Measurements from ENCODE around the gene C5orf34. TPM values are rescaled to one million over a fixed set of nuclear protein-coding genes. Genes with fewer than 3 reads are reported as not detected.
A peak's percentile ranks its signal among the peaks of the same experiment; 100 is the strongest.
"Not testable (repeated sequence)": the region's sequence is repeated elsewhere in the genome, so short reads cannot be mapped to it uniquely, and the experiment has no call there.

The C5orf34 gene
- total RNA-seq, 3 donors from 2014 or later, result 1.8 to 12.9 (median 3.3) TPM

DNA sequence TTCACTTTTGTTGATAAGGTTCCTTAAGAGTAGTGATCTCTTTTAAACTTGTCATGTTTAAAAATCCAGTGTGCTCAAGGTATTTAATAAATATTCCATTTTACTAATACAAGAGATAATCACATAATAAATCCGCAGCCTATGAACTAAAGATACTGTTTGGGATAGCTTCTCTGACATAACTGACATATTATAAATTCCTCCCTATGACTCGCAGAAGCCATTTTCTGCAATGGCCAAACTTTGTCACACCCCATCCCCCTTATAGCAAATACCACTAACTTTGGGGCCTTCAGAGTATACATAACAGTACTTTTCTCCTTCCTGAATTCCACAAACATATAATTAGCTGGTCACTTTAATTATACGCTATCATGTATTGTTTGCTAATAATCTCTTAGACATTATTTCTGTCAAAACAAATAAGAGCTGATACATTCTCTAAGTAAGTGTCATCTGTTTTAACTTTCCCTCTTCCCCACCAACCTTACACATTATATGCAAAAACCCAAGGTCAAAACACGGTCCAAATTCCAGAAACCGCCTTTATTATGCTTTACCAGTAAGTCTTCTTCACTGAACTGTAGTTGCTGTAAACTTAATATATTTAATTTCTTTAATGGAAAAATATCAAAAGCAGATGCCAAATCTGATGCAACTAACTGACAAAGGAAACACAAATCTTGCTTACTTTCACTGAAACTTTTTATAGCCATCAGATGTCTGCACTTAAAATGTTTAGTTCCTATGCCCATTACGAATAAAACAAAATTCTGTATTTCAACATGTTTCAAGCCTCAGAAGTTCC is 32.3 kb downstream of the C5orf34 start:
- Histone ChIP-seq H3K27me3 (no peaks in the 10 kb centered on the region), H3K4me1 (peaks cover 0 to 5% of the 10 kb centered on the region in 2 donors), H3K27ac (peak overlapping the region; percentile 92 to 93), H3K4me3 (peak overlapping the region; percentile 75 to 92 (median 88)), H3K9me3 (no peaks in the 10 kb centered on the region), H3K36me3 (no peaks in the 10 kb centered on the region)
- DNase-seq (ENCODE audit: low spot score in 2 of 2), result no peak
- intact Hi-C loops (cut with DNase I; ENCODE audit: low total_unique reads), result no loop called here
- TF ChIP-seq CTCF (IDR thresholded peaks at IDR 0.05) (no peak), POLR2AphosphoS5 (IDR thresholded peaks at IDR 0.05) (no peak), POLR2A (IDR thresholded peaks at IDR 0.05) (no peak)

- TF ChIP-seq POLR2AphosphoS5 (IDR thresholded peaks at IDR 0.05) (no peak), CTCF (IDR thresholded peaks at IDR 0.05) (peak in 2 of 3 donors; percentile 19 to 34)
These were observed 45.1 kb downstream of the C5orf34 start for GRCh38 chr5:43469671-43470391.

DNA sequence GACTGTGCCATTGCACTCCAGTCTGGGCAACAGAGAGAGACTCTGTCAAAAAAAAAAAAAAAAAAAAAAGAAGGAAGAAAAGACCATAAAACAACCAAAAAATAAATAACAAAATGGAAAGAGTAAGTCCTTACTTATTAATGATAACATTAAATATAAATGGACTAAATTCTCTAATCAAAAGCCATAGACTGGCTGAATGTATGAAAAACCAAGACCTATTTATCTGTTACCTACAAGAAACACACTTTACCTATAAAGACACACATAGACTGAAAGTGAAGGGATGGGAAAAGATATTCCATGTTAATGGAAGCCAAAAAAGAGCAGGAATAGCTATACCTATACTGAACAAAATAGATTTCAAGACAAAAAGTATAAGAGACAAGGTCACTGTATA is 47.8 kb downstream of the C5orf34 start:
- no peaks in the 10 kb centered on the region for H3K4me1 ChIP-seq
- H3K27ac ChIP-seq, result no peak overlapping the region
- no peak for DNase-seq (ENCODE audit: low spot score in 2 of 2)
- no peak for TF ChIP-seq CTCF (IDR thresholded peaks at IDR 0.05)
- TF ChIP-seq POLR2AphosphoS5 (IDR thresholded peaks at IDR 0.05), result no peak
- TF ChIP-seq POLR2A (IDR thresholded peaks at IDR 0.05), result no peak
- H3K4me3 ChIP-seq, result no peak overlapping the region
- H3K9me3 ChIP-seq, result peaks cover 3 to 21% of the 10 kb centered on the region in 2 donors
- H3K36me3 ChIP-seq, result no peaks in the 10 kb centered on the region
- no peaks in the 10 kb centered on the region for H3K27me3 ChIP-seq
- intact Hi-C loops (cut with DNase I; ENCODE audit: low total_unique reads), result no loop called here

More at GRCh38 chr5:43469671-43470391, 45.1 kb downstream of the C5orf34 start:
- no peak for DNase-seq (ENCODE audit: low spot score in 2 of 2)
- Histone ChIP-seq H3K27me3 (no peaks in the 10 kb centered on the region), H3K27ac (no peak overlapping the region), H3K4me1 (no peaks in the 10 kb centered on the region), H3K36me3 (no peaks in the 10 kb centered on the region), H3K4me3 (no peak overlapping the region), H3K9me3 (peaks cover 3 to 21% of the 10 kb centered on the region in 2 donors)
- intact Hi-C loops (cut with DNase I; ENCODE audit: low total_unique reads), result no loop called here

- H3K4me1 ChIP-seq; intact Hi-C loops (cut with DNase I; ENCODE audit: low total_unique reads); DNase-seq (ENCODE audit: low spot score in 2 of 2); H3K4me3 ChIP-seq; H3K27me3 ChIP-seq; H3K36me3 ChIP-seq; H3K27ac ChIP-seq: not testable (repeated sequence)
- peaks cover 9 to 13% of the 10 kb centered on the region in 2 donors for H3K9me3 ChIP-seq
These were observed 49.5 kb downstream of the C5orf34 start for GRCh38 chr5:43465455-43465854.

- H3K36me3 ChIP-seq, result no peaks in the 10 kb centered on the region
- no peaks in the 10 kb centered on the region for H3K27me3 ChIP-seq
- peaks cover 12 to 21% of the 10 kb centered on the region in 2 donors for H3K9me3 ChIP-seq
- no peak for DNase-seq (ENCODE audit: low spot score in 2 of 2)
- TF ChIP-seq POLR2AphosphoS5 (IDR thresholded peaks at IDR 0.05), result no peak
- no peak overlapping the region for H3K4me3 ChIP-seq
- intact Hi-C loops (cut with DNase I; ENCODE audit: low total_unique reads), result no loop called here
- H3K4me1 ChIP-seq, result no peaks in the 10 kb centered on the region
- no peak overlapping the region for H3K27ac ChIP-seq
These were observed 53.9 kb downstream of the C5orf34 start for GRCh38 chr5:43461066-43461465.

DNA sequence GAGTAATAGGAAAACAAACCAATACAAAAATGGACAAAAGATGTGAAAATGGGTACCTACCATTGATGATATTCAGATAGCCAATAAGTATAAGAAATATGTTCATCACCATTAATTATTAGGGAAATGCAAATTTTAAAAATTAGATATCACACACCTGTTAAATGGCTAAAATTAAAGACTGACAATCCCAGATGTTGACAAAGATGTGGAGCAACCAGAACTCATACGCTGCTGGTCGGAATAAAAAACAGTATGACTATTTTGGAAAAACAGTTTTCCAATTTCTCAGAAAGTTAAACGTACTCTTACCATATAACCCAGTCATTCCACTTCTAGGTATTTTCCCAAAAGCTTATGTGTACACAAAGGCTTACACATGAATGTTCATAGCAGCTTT is 58.4 kb downstream of the C5orf34 start:
- Histone ChIP-seq H3K4me3 (no peak overlapping the region), H3K9me3 (peaks cover 12 to 21% of the 10 kb centered on the region in 2 donors), H3K27me3 (no peaks in the 10 kb centered on the region), H3K27ac (no peak overlapping the region), H3K36me3 (no peaks in the 10 kb centered on the region), H3K4me1 (no peaks in the 10 kb centered on the region)
- intact Hi-C loops (cut with DNase I; ENCODE audit: low total_unique reads), result no loop called here
- no peak for DNase-seq (ENCODE audit: low spot score in 2 of 2)
- TF ChIP-seq POLR2A (IDR thresholded peaks at IDR 0.05), result no peak
- no peak for TF ChIP-seq CTCF (IDR thresholded peaks at IDR 0.05)
- no peak for TF ChIP-seq POLR2AphosphoS5 (IDR thresholded peaks at IDR 0.05)

- H3K4me1 ChIP-seq; H3K4me3 ChIP-seq; intact Hi-C loops (cut with DNase I; ENCODE audit: low total_unique reads); H3K27ac ChIP-seq; DNase-seq (ENCODE audit: low spot score in 2 of 2); H3K36me3 ChIP-seq; H3K27me3 ChIP-seq: not testable (repeated sequence)
- H3K9me3 ChIP-seq, result peaks cover 18 to 20% of the 10 kb centered on the region in 2 donors
These were observed 73.4 kb downstream of the C5orf34 start for GRCh38 chr5:43441575-43441974.
